ENCODE results near the gene FBXL16.

Gene FBXL16

GRCh38 chr16:687499-687898 lies 18.1 kb downstream of the FBXL16 start:
- TF ChIP-seq EZH2phosphoT487 (IDR thresholded peaks at IDR 0.05; ENCODE audit: low read depth) = no peak
- TF ChIP-seq CTCF (IDR thresholded peaks at IDR 0.05; ENCODE audit: low read depth, low read length) = no peak
- H4K20me1 ChIP-seq (ENCODE audit: insufficient read depth, low read length) = no peaks in the 10 kb centered on the region
- H3K4me1 ChIP-seq (ENCODE audit: low read length) = peaks cover 16% of the 10 kb centered on the region
- H2AFZ ChIP-seq (ENCODE audit: low read depth, low read length) = no peak overlapping the region
- no peaks in the 10 kb centered on the region for H3K9me3 ChIP-seq (ENCODE audit: insufficient read depth, low read length)
- no peak overlapping the region for H3K4me3 ChIP-seq (ENCODE audit: low read length)
- H3K27ac ChIP-seq (ENCODE audit: low read length) = no peak overlapping the region
- peaks cover 9% of the 10 kb centered on the region for H3K36me3 ChIP-seq (replicated peaks; ENCODE audit: low read depth, low read length)
- no peaks in the 10 kb centered on the region for H3K27me3 ChIP-seq (ENCODE audit: low read depth, low read length)
- no peak overlapping the region for H3K4me2 ChIP-seq (ENCODE audit: low read length)
- H3K79me2 ChIP-seq (ENCODE audit: low read length) = peaks cover 30% of the 10 kb centered on the region
- H3K9ac ChIP-seq (ENCODE audit: low read length) = no peak overlapping the region

DNA sequence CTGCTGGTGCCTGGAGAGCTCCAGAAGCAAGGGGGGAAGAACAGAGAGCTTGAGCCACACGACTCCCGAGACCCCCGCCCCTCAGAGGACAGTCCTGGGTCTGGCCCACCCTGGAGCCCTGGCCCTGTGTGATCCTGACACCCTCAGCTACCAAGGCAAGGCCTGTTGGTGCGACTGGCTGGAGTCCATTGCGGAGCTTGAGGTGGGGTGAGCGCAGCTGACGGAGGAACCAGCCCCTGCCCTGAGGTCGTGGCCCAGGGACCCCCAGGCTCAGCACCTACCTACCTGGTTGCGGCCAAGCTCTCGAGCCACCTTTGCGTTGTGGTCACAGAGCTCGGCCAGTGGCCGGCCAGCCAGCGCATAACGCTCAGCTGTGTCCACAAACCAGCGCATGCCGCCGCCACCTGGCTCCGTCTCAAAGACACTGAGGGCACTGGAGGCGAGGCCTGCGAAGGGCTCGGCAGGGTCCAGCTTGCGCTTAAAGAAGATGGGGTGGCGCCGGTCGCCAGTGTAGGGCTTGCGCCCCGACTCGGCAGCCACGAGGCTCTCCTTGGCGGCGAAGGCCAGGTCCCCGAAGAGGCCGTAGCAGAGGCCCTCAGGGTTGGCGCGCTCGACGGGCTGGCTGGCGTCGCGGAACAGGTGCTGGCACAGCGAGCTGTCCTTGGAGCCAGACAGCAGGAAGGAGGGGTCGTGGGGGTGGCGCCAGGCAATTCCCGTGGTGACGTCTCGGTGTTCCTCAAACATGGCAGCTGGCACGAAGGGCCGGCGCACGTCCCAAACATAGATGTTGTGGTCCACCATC lies 18.9 kb downstream of the FBXL16 start:
- H4K20me1 ChIP-seq (ENCODE audit: insufficient read depth, low read length) = no peaks in the 10 kb centered on the region
- H3K9me3 ChIP-seq (ENCODE audit: insufficient read depth, low read length) = no peaks in the 10 kb centered on the region
- H2AFZ ChIP-seq (ENCODE audit: low read depth, low read length) = no peak overlapping the region
- peaks cover 17% of the 10 kb centered on the region for H3K4me1 ChIP-seq (ENCODE audit: low read length)
- peaks cover 38% of the 10 kb centered on the region for H3K79me2 ChIP-seq (ENCODE audit: low read length)
- H3K36me3 ChIP-seq (replicated peaks; ENCODE audit: low read depth, low read length) = peaks cover 17% of the 10 kb centered on the region
- H3K4me3 ChIP-seq (ENCODE audit: low read length) = no peak overlapping the region
- H3K4me2 ChIP-seq (ENCODE audit: low read length) = no peak overlapping the region
- TF ChIP-seq CTCF (IDR thresholded peaks at IDR 0.05; ENCODE audit: low read depth, low read length) (no peak), EZH2phosphoT487 (IDR thresholded peaks at IDR 0.05; ENCODE audit: low read depth) (no peak)
- H3K27ac ChIP-seq (ENCODE audit: low read length) = no peak overlapping the region
- H3K9ac ChIP-seq (ENCODE audit: low read length) = no peak overlapping the region
- no peaks in the 10 kb centered on the region for H3K27me3 ChIP-seq (ENCODE audit: low read depth, low read length)

DNA sequence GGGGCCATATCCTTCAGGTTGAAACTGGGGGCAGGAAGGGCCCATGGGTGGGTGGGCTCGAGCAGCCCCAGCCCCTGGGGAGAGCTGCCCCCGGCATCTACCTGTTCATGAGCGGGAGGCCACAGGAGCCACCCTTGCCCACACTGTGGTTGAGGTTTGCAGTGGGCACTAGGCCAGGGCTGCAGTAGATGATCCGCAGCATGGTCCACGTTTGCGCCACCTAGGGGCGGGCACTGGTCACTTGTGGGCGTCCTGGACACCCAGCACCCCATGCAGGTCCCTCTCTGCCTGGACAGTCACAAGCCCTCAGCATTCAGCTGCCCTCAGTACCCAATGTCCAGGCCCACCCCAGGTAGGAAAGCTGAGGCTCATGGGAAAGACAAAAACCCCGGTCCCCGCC lies 19.6 kb downstream of the FBXL16 start:
- no peak overlapping the region for H3K9ac ChIP-seq (ENCODE audit: low read length)
- H3K9me3 ChIP-seq (ENCODE audit: insufficient read depth, low read length) = no peaks in the 10 kb centered on the region
- TF ChIP-seq CTCF (IDR thresholded peaks at IDR 0.05; ENCODE audit: low read depth, low read length) (peak; percentile 29), EZH2phosphoT487 (IDR thresholded peaks at IDR 0.05; ENCODE audit: low read depth) (no peak)
- no peak overlapping the region for H3K4me2 ChIP-seq (ENCODE audit: low read length)
- H3K27me3 ChIP-seq (ENCODE audit: low read depth, low read length) = no peaks in the 10 kb centered on the region
- H3K4me1 ChIP-seq (ENCODE audit: low read length) = peaks cover 24% of the 10 kb centered on the region
- H3K4me3 ChIP-seq (ENCODE audit: low read length) = no peak overlapping the region
- 0 out of 2 replicates have a peak, but pooled peaks cover 4% of the 10 kb centered on the region for H4K20me1 ChIP-seq (ENCODE audit: insufficient read depth, low read length)
- peaks cover 45% of the 10 kb centered on the region for H3K79me2 ChIP-seq (ENCODE audit: low read length)
- H3K27ac ChIP-seq (ENCODE audit: low read length) = no peak overlapping the region
- H3K36me3 ChIP-seq (replicated peaks; ENCODE audit: low read depth, low read length) = peaks cover 24% of the 10 kb centered on the region
- no peak overlapping the region for H2AFZ ChIP-seq (ENCODE audit: low read depth, low read length)

DNA sequence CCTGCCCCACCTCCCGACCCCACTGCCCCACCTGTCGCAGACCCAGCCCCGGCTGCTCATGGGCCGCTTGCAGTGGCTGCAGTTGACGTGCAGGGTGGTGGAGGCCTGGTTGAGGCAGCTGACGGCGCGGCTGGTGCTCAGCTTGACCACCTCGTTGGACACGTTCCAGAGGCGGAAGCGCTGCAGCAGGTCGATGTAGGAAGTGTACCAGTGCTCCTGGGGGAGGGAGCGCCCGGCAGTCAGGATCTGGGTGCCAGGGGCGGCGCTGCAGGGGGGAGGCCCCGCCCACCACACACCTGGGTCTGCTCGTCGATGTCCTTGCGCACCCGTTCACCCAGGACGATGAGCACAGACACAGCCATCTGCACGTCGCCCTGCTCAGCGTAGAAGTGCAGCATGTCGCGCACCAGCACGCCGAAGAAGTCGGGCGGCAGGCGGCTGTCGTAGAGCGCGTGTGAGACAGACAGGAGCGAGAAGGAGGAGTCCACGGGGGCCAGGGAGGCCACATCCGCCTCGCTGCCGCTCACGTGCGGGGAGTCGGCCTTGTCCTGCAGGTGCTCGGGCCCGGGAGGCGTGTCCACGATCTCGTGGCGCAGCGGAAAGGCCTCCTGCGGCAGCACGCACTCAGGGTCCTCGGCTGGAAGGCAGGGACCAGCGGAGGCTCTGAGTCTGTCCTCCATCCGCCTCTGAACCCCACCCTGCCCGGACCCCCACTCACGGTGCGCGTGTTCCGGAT lies 20.5 kb downstream of the FBXL16 start:
- H3K27ac ChIP-seq (ENCODE audit: low read length) = no peak overlapping the region
- no peak for TF ChIP-seq EZH2phosphoT487 (IDR thresholded peaks at IDR 0.05; ENCODE audit: low read depth)
- no peak for TF ChIP-seq CTCF (IDR thresholded peaks at IDR 0.05; ENCODE audit: low read depth, low read length)
- peaks cover 51% of the 10 kb centered on the region for H3K79me2 ChIP-seq (ENCODE audit: low read length)
- no peaks in the 10 kb centered on the region for H3K27me3 ChIP-seq (ENCODE audit: low read depth, low read length)
- H3K4me2 ChIP-seq (ENCODE audit: low read length) = no peak overlapping the region
- no peak overlapping the region for H3K4me3 ChIP-seq (ENCODE audit: low read length)
- H3K9me3 ChIP-seq (ENCODE audit: insufficient read depth, low read length) = no peaks in the 10 kb centered on the region
- H3K36me3 ChIP-seq (replicated peaks; ENCODE audit: low read depth, low read length) = peaks cover 24% of the 10 kb centered on the region
- H4K20me1 ChIP-seq (ENCODE audit: insufficient read depth, low read length) = 0 out of 2 replicates have a peak, but pooled peaks cover 4% of the 10 kb centered on the region
- peaks cover 25% of the 10 kb centered on the region for H3K4me1 ChIP-seq (ENCODE audit: low read length)
- H3K9ac ChIP-seq (ENCODE audit: low read length) = no peak overlapping the region
- no peak overlapping the region for H2AFZ ChIP-seq (ENCODE audit: low read depth, low read length)
